T1000 (cell line): ENCODE results near the gene NALF2.

Experiments
- DNase-seq: peaks from one replicate; lab custom pipeline; 2025; ENCODE audit warnings: mixed read lengths; lab: John Stamatoyannopoulos, UW

NALF2 gene

DNA sequence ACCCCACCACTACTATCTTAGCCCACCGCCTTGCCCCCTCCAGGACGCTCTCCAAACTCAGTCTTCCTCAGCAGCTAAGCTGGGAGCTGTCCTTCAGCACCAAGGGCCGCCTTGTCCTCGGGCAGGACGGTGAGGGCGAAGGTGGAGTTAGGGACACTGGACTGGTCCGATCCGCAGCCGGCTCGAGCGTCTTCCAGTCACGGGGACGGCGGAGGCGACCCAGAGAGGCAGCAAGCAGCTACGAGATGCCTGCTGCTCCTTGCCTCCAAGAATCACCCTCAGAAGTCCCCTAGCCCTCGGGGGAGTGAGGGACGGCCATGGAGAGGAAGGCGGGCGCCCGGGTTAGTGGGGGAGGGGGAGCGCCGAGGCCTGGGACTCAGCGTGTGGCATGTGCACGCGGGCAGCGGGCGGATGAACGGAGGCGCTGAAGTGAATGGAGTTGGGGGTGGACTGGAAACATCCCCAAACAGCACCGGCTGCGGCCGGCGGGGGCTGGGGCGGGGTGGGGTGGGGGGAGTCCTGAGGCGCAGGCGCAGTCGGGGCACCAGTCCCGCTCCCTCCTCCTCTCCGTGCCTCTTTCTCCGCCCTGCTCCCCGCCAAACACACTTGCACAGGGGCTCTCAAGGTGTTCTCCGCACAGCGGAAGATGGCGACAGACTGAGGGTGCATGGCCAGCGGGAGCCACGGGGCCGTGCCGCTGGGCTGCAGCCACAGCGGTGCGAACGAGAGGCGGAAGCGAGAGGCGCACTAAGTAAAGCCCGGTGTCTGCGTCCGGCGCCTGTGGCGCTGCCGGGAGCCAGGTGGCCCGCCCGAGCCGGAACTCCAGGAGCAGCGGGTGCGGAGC is at the start of gene NALF2:
Gene NALF2, plus strand, starts transcription at position 545 of the 844 bp plus-strand sequence. CDS start 957 bp downstream, outside the sequence.
- no peak for DNase-seq

DNA sequence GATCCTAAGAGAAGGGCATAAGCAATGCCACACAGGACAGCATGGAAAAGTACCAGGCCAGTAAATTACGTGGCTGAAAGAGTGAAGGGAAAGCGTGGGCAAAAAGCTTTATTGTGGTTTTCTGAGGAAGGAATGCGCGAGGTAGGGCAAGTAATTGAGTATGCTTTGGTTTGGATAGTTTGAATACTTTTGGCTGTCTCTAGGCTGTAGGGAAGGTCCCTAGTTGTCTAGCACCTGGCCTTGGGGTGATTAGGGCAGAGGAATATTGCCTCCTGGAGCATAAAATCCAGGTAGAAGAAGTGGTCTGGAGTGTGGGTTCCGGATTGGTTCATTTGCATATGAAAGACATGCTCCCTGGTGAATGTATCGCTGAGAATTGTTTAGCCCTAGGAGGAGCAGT is 46.4 kb upstream of the NALF2 start:
- DNase-seq, result no peak

DNA sequence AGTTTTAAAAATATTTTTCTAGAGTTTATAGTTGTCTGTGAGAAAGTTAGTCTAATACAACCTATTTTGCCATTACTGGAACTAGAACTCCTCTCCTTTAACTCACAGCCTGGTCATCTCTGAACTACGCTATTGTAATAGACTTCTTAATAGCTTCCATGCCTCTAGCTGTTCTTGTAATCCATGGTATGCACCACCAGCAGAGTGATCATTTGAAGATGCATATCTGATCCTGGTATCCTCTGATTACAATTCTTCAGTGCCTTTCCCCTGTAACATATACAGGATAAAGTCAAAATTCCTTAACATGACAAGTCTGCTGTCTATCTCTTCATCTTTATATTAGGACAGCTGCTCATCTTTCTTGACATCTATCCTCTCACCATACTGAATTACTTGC is 37.6 kb upstream of the NALF2 start:
- no peak for DNase-seq

DNA sequence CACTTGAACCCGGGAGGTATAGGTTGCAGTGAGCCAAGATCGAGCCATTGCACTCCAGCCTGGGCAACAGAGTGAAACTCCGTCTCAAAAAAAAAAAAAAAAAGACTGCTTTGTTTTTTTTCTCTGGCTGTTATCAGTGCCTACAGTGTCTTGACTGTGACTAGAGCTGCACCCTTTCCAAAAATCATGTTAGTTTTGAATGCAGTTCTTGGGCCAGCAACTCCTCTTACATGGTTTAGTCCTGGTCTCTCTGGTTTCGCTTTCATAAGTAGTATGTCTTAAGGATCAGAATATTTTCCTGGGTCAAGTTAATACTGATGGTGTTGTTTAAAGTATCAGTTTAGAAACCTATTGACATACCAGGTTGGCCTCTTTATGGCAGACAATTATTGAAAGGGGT is 34.2 kb upstream of the NALF2 start:
- DNase-seq, result no peak

DNA sequence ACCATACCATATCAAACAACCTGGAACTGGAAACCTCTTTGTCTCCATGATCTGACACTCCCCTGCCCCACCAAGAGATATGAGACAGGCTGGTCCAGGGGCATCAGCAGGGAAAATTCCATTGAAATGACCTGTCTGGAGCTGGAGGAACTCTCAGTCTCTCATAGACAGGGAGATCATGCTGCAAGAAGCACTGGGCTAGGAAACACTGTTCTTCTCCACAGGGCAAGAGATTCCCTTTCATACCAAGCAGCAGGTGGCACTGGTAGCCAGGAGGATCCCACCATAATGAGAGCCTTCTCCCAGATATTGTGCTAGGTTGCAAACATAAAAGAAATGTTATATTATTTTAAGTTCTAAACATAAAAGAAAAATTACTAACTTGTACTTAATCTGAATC is 14.5 kb upstream of the NALF2 start:
- DNase-seq, result no peak

DNA sequence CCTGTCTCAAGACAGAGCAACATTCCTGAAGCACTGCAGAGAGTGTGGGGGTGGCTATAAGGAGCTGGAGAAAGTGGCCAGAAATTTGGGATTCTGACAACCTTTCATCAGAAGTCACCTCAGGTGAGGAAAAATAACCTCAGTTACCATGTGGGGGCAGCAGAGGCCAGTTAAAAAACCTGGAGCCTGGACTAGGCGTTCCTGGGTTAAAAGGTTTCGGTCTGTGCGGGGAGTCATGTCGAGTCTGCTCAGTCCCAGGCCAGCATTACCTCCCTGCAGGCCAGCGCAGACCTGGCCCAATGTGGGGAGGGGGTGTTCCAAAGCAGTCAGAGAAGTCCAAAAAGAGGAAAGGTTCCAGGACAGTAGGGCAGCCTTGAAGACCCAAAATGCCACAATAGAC is 10.9 kb upstream of the NALF2 start:
- DNase-seq, result no peak

DNA sequence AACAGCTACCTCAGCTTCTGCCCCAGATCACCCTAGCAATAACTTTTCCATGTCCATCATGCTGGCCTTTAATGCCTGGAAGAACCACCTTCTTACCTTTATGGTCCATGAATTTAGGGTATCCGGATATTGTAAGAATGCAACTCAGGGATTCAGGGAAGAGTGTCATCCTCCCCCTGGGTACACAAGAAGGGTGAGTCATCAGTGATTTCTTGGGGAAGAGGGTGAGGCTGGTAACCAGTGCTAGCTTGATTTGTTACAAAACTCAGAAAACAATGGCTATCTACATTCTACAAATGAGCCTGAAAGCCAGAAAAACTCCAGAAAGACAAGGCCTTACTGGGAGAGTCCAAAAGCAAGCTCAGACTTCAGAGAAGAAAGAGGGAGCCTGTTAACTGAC is 10.4 kb upstream of the NALF2 start:
- no peak for DNase-seq

DNA sequence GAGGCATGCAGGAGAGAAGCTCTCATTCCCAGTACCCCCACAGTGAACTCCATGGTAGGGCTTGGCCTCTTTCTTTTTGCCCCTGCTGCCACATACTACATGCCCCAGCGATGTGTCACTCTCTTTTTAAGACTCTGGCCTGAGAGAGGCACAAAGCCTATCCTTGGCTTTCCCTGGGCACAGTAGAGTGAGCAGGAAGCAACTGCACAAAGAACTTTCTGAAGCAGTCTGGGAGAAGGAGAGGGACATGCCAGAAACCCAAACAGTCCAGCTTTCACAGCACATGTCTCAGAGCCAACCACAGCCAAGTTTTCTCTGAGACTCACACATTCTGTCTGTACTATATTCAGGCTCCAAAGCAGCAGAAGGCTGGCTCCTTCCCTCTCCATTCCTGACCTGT is 7.9 kb upstream of the NALF2 start:
- DNase-seq, result no peak

DNA sequence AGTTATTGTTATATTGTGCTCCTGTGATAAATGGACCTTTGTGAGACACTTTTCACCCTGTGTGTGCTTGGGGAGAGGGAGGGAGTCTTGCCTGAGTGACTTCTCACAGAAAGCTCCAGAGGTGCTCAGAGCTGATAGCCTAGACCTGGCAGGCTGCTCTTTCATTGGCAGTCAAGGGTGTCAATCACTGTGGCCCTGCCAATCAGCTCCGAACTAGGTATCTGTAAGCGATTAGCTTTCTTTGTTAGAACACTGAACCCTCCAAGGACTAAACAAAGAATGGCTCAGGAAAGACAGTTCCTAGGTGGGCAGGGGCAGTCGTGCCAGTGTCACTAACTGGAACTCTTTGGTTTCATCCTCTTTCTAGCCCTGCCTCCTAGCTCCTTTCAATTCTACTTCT is 2.7 kb upstream of the NALF2 start:
- DNase-seq, result no peak

DNA sequence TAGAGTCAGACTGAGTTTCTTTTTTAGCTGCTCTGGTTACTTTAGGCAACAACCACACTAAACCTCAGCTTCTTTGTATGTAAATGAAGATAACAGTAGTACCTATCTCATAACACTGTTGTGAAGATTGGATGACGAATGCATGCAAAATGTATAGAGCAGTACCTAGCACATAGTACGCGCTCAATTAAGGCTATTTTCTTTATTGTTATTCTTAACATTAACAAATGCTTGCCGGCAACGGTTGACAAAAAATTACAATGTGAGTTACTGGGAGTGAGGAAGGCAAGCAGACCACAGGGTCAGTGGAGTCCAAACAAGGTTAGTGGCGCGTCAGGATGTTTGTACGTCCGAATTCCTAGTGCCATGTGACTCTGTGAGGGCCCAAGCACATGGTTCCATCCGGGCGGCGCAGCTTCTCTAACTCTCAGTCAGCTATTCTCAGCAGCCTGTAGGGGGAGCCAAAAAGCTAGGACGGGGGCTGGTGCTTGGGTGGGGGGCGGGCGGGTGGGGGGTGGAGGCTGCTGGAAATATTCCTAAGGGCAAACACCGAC is 821 bp upstream of the NALF2 start:
- DNase-seq, result no peak

DNA sequence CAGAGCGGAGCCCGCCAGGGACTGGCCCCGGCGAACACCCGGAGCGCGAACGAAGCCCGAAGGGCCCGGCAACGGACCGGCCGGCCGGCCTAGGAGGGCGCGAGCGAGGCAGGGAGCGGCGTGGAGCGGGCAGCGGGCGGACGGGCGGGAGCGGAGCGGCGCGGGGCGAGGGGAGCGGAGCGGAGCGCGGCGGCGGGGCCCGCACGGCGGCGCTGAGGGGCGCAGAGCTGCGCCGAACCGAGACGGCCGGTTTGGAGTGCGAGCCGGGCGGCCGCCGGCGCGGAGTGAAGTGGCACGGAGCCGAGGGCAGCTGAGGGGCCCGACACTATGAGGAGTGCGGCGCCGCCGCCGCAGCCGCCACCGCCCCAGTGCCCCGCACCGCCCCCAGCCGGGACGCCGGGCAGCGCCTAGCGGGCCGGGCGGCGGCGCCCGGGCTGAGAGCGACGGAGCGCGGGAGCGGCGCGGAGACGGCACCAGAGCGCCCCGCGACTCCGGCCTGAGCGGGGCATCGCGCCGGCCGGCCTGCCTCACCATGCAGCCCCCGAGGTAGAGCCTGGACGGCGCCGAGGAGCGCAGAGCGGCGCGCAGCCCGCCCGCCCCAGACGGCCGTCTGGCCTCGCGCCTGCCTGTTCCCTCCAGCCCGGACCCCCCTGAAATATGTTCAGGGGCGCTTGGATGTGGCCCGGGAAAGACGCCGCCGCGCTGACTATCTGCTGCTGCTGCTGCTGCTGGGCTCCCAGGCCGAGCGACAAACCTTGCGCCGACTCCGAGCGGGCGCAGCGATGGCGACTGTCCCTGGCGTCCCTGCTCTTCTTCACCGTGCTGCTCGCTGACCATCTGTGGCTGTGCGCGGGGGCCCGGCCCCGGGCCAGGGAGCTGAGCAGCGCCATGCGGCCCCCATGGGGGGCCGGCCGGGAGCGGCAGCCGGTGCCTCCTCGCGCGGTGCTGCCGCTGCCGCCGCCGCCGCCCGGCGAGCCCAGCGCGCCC is 793 bp downstream of the NALF2 start:
- no peak for DNase-seq

DNA sequence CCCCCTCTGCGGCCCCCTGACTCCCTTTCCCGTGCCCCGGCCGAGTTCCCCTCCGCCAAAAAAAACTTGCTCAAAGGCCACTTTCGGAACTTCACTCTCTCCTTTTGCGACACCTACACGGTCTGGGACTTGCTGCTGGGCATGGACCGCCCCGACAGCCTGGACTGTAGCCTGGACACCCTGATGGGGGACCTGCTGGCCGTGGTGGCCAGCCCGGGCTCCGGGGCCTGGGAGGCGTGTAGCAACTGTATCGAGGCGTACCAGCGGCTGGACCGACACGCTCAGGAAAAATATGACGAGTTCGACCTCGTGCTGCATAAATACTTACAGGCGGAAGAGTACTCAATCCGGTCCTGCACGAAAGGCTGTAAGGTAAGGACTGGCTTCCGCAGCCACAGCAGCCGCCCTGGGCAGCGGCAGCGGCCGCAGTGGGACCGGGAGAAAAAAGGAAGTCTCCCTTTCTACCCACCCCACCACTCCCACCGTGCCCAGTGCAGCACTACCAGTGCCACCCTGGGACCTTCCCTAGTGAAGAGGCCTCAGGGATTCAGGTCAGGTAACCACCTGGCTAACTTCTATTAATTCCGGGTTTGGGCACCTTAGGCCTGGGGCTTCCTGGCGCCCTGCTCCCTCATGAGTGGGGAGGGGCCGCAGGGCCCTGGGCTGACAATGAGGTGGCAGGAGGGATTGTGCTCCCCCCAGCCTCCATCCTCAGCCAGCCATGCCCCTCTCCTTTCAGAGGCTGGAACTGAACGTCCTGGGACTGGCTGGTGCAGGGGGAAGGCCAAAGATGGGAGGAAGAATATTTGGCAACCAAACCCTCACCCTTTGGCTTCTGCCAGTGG is 1.9 kb downstream of the NALF2 start:
- DNase-seq, result no peak

DNA sequence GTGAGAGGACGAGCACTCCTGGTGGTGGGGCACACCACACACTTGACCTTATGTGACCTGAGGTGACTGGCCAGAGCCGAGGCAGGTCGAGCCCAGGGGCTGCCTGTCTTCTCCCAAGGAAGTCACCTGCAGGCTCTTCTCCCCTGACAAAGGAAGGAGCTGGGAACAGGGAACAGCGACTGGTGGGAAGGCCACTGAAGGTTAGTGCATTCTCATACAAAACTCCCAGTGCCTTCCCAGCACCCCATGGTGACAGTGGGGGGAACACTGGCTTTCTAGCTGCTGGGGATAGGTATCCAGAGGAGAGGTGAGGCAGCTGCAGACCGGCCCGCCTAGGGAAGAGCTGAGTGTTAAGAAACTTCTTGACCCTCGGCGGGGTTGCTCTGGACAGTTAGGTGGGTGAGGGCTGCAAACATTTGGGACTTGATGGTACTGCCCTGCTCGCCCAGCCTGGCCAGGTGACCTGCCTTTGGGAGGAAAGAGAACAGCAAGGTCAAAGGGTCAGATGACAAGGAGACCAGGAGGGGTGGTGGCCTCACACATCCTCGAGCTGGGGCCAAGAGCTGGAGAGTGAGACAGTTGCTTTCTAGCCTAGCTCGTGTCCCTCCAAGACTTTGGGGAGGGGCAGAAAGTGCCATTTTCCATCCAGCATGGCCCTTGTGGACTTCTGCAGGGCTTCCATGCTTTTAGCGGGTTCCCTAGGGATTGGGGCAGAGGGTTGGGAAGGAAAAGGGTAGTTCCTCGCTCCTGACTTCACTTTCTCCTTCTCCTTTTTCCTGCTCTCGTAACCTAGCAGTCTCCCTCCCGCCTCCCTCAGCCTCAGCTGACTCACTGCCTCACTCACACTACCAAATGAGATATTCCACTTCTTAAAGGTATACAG is 2.7 kb downstream of the NALF2 start:
- no peak for DNase-seq

DNA sequence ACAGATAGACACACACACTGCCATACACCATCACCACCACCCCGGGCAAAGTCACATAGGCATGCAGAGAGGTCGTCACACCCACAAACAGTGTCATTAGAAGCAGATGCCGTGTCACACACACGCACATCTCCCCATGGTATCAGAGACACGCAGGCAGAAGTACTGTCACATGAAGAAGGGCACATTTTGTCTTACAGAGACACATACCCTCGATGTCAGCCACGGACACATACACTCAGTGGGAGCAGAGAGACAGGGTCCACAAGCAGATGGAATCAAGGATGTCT is 3.3 kb downstream of the NALF2 start:
- no peak for DNase-seq

DNA sequence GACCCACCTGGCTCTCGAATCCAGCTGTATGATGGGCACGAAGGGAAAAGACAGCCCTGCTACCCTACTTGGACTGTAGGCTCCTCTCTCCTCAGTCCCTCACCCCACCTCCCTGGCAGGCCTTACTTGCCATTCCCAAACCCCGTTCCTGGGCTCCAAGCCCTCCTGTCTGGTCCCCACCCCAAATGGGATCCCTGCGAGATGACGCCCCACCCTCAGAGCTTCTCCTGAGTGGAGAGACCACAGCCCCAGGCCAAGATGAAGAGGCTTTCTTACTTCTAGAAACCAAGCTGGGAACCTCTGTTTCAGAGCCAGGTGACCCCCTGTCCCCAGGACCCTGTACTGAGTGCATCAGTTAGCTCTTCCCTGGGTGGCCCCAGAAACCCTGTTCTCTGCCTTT is 4.5 kb downstream of the NALF2 start:
- DNase-seq, result no peak

DNA sequence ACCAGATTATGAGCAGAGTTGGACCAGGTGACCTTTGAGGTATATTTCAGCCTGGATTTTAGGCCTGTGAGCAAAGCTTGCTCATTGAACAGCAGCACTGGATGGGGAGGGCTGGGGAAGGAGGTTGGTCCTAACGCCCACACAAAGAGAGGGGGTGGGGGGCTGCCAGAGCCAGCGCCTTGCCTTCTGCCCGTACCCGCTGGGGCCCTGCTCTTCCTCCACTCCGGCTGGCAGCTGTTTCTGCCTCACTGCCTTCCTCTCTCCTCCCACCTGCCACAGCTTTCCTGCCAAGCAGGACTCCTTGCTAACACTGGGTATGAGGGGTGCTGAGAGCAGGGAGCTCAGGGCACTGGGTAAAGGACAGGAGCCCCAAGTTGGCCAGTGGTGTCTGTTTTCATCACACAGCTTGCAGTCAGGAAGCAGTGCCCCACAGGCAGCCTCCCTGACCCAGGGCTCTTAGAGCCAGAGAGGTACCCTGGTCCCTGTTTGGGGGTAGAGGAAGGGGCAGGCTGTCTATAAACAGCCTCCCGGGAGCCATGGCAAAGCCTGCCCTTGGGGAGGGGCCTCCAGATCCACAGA is 6.1 kb downstream of the NALF2 start:
- DNase-seq, result no peak

DNA sequence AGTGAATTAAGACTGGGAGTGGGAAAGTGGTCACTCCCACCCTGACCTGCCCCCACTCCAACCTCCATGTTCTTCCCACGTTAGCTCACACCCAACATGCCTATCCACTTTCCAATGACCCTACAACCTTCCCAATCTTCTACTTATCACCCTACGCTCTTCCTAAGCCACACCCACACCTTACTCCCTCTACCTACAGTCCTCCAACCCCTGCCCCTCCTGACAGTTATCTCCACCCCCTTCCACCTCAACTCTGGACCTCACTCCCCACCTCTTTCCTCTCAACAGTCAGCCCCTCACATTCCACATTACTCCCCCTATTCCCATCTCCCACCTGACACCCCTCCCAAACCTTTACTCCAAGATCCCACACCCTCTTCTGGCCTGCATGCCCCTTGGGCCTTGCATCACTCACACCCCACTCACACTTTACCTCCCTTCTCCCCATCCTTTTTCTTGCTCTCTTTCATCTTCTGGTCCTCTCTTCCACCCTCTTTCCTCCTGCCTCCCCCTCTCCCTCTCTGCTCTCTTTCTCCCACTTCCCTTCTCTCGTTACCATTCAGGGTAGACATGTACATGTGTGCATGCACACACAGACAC is 6.9 kb downstream of the NALF2 start:
- DNase-seq, result no peak

DNA sequence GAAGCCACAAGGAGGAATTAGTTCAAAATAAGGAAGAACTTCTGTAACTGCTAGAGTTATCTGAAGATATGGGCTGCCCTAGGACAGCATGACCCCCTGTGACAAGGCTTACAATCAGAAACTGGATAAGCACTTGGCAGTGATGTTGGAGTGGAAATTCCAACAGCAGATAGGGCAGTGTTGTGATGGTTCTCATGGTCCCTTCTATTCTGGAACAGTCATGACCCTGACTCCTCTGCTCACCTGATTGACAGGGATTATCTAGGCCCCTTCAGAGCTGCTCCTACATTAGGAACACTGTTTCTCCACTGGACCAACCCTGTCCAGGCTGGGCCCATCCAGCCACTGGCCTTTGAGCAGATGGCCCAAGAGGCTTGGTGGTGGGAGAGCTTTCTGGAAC is 17.9 kb downstream of the NALF2 start:
- DNase-seq, result no peak

DNA sequence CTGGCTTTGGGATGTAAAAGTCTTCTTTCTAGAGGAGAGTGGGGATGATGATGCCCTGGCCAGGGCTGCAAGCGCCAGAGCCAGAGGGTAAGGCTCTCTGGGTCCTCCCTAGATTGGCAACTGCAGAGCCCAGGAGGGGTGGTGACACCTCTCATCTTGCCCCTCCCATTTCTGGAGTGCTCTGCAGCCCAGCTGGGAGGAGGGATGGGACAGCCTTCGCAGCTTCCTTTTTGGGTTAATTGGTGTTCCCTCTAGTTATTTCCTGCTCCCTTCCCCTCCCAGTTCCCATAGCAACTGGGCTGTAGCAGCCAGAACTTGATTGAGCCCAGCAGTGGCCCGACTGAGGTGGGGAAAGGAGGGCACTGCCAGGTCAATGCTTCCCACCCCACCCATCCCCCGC is 19.2 kb downstream of the NALF2 start:
- no peak for DNase-seq

DNA sequence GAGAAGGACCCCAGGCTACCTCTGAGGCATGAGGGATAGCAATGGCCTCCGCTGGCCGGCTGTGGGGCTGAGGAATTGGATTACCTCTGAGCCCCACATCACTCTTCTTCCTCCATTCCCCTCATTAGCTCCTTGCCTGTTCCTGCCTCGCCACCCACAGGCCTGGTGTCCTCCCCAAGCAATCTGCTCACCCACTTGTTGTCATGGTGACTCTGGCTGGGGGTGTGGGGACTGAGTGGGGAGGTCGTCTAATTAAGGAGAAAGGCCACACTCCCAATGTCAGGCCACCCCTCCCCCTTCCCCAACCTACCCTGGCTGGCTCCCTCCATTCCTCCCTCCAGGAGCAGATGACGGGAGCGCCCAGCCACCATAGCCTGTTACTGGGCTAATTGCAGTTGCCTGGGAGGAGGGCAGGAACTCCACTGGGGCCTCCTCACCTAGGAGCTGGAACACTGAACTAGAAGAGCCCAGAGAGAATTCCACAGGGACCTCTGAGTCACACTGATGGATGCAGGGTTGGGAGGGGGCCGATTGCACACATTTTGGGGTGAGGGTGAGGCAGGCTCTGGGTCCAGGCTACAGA is 20.7 kb downstream of the NALF2 start:
- no peak for DNase-seq
